C4-2B (cell line): Measurements from ENCODE around the gene SPRTN.
"Not testable (repeated sequence)": the region's sequence is repeated elsewhere in the genome, so short reads cannot be mapped to it uniquely, and the experiment has no call there.

ENCODE experiments used
- H3K27ac ChIP-seq: fragments of 450-650 bp; 2 replicates; pipeline ENCODE4 v1.5.1; 2017
- ZFX ChIP-seq: fragments of 450-650 bp; IDR thresholded peaks from 2 replicates; pipeline ENCODE4 v1.6.1; 2017
- TF ChIP-seq, protein P1 (sequence below): fragments of 450-650 bp; conservative IDR thresholded peaks from 2 replicates; pipeline ENCODE4 v1.5.1; 2017; ENCODE audit warnings: mild to moderate bottlenecking

The SPRTN gene

DNA sequence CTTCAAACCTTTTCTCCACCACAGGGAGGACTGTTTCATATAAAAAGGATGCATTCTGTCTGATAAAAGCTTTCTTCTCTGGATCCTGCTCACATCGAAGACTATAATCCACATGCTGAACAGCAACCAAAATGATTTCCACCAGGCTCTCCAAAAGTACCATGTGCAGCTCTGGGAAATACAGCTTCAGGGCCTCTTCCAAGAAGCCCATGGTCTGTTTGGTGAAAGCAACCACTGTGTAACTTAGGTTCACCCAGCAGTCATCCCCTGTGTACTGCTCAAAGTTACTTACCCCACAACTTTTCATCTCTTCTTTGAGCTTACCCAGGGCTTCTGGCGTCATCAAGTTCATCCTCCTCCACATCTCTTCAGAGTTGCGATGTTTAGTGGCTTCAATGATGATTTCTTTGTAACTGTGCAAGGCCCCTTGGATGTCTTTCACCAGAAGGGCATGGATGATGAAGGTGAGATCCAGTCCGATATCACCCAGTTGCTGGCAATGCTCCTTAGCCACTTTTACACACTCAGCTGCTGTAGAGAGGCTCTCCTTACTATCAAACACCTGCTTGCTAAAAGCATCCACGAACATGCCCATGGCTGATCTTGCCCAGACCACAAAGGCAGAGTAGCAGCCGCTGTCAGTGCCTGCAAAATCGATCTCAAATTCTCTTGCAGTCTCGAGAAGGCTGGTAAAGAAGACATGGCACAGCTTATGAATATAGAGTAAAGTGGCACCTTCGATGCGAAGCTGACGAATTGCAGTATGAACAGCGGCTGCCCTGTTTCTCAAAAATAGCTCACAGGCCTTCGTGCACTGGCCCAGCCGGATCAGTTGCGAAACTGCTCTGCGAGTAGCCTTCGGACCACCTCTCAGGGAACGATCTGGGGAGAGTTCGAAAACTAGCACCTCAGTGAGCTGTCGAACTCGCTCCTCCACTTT, 2.2 kb upstream of the SPRTN start:
- H3K27ac ChIP-seq, result peak overlapping the region; percentile 95
- no peak for TF ChIP-seq ZFX
- TF ChIP-seq, protein P1, sequence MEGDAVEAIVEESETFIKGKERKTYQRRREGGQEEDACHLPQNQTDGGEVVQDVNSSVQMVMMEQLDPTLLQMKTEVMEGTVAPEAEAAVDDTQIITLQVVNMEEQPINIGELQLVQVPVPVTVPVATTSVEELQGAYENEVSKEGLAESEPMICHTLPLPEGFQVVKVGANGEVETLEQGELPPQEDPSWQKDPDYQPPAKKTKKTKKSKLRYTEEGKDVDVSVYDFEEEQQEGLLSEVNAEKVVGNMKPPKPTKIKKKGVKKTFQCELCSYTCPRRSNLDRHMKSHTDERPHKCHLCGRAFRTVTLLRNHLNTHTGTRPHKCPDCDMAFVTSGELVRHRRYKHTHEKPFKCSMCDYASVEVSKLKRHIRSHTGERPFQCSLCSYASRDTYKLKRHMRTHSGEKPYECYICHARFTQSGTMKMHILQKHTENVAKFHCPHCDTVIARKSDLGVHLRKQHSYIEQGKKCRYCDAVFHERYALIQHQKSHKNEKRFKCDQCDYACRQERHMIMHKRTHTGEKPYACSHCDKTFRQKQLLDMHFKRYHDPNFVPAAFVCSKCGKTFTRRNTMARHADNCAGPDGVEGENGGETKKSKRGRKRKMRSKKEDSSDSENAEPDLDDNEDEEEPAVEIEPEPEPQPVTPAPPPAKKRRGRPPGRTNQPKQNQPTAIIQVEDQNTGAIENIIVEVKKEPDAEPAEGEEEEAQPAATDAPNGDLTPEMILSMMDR, result no peak

DNA sequence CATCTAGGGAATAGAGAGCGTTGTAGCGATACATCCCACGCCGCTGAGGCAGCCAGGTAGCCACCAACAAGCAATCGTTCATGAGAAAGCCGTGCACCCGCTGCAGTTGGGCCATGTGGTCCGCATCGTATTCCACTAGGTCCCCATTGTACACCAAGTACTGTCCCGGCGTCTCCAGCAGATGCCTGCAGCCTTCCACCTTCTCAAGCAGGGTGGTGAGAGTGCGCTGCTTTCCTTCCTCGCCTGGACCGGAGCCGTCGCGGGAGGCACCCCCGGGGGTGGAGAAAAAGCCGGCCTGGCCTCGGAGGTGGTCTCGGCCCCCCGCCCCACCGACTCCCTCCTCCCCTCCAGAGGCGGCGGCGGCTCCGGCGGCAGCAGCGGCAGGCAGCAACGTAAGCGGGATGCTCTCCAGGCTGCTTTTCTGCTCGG, 1.0 kb upstream of the SPRTN start:
- peak overlapping the region; percentile 95 for H3K27ac ChIP-seq

DNA sequence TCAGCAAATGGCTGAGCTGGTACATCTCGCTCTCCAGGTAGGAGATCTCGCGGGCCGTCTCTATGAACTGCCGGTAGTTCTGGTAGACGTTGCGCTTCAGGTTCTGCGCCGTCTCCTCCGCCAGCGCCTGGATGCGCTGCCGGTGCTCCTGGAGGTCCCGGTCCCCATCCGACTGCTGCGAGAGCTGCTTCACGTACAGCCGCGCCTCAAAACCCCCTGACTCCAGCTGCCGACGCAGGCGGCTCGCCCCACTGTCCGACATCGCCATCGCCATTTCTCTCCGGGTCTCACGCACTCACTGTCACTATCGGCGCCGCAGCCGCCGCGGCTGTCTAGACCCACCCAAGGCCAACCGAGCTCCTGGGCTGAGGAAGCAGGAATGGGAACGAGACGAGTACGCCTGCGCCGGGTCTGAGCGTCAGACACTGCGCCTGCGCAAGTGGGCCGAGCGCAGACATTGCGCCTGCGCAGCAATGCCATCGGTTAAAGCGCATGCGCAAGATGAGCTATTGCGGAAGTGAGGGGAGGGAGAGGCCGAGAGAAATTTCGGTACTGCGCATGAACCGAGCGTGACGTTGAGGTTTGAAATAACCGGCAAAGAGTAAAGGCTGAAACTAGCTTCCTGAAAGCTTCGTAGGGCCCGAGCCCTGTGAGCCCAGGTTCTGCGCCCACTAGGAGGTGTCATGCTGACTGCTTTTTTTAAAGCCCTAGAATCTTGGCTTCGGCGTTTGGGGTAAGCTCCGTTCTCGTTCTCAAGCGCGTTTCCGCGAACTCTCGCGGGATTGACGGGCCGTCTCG, 422 bp upstream of the SPRTN start, which contains the start of gene EXOC8:
Gene EXOC8, minus strand, starts transcription at position 381 of the 798 bp plus-strand sequence. Its CDS starts 107 bp downstream, at position 274.
- no peak for TF ChIP-seq ZFX
- TF ChIP-seq, protein P1, result no peak
- H3K27ac ChIP-seq, result peak within 1 kb of the TSS; percentile 95

More for the DNA sequence above, 1.0 kb upstream of the SPRTN start:
- TF ChIP-seq, protein P1, result no peak
- no peak for TF ChIP-seq ZFX

DNA sequence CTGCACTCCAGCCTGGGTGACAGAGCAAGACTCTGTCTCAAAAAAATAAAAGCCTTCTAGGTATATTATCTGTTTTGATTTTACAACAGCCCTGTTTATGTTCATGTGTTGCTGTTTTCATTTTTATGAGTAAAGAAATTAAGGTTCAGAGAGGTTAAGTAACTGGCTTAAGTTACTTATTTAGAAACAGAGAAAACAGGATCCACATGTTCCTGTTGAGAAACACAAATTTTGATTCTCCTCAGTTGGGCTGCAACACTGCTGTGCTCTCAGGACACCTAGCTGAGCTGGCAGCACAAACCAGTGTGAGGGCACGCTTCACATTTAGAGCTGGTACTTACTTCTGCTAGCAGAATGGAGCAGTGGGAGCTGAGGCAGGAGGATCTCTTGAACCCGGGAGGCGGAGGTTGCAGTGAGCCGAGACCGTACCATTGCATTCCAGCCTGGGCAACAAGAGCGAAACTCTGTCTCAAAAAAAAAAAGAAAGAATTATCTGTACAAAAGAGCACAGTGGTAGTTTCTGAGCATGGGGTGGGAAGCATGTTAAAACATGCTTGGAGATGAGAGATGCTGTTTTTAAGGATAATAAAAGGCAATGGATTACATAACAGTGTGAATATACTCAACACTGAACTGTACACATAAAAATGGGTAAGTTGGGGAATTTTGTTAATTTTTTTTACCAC, 2.4 kb downstream of the SPRTN start:
- TF ChIP-seq, protein P1, result no peak
- TF ChIP-seq ZFX, result no peak

DNA sequence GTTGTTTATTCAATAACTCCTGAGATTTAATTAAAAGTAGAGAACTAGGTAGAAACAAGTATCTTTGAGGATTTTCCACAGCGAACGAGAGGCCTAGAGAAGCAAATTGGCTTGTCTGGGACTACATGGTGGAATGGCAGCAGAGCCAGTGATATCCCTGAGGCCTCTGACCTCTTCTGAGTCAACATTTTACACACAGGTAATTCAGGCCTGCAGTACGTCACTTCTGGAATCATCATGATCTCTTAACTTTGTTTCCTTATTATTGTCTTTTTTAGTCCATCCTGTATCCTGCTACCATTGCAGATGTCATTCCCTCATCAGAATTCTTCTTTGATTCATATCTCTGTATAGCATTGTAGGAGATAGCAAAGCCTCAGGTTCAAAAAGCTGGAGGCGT, 9.9 kb downstream of the SPRTN start:
- H3K27ac ChIP-seq, result no peak overlapping the region
- TF ChIP-seq, protein P1, result no peak
- no peak for TF ChIP-seq ZFX

More for the DNA sequence above, 2.4 kb downstream of the SPRTN start:
- no peak overlapping the region for H3K27ac ChIP-seq

DNA sequence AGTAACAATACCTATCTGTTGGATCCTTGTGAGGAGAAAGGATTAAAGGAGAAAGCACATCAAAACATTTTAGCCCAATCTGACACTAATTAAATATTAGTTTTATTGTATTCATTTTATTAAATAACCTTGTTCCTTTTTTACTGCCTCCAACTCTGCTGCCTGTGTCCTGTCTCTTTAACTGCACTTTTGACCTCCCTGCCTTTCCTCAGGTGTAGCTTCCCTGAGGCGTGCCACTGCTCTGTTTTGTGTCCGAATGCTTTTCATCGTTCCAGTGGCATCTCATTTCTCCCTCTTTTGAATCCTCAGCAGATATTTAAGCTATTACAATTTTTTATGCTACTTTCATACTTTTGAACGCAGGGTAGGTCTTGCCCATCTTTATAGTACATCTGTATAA, 10.3 kb downstream of the SPRTN start:
- no peak for TF ChIP-seq ZFX
- TF ChIP-seq, protein P1, result no peak
- no peak overlapping the region for H3K27ac ChIP-seq

DNA sequence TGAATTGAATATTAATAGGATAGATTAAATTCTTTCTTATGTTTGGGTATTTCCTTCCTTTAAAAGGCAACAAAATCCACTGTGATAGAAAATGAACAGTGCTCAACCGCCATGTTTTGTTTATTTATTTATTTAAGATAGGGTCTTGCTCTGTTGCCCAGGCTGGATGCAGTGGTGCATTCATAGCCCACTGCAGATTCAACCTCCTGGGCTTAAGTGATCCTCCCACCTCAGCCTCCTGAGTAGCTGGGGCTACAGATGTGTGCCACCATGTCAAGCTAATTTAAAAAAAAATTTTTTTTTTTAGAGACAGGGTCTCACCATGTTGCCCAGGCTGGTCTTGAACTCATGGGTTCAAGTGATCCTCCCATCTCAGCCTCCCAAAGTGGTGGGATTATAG, 10.8 kb downstream of the SPRTN start:
- H3K27ac ChIP-seq, result not testable (repeated sequence)
